T-helper 2 cell treated with Interferon-gamma antibody and Interleukin-4, amounts not matched to agents 5 μg/mL and 100 μg/mL, for 36 hours (primary cell): ENCODE data around the gene SLC1A7.

ENCODE experiments used
- DNase-seq: peaks from one replicate; pipeline ENCODE4 v3.0.0; 2021; ENCODE audit warnings: low spot score
- H3K27ac Mint-ChIP-seq: one replicate; pipeline ENCODE4 v1.8.0; 2021; ENCODE audit warnings: mild to moderate bottlenecking, mixed read lengths
- H3K27me3 Mint-ChIP-seq: one replicate; pipeline ENCODE4 v1.8.0; 2021; ENCODE audit warnings: low read depth, mixed read lengths
- H3K36me3 Mint-ChIP-seq: one replicate; pipeline ENCODE4 v1.8.0; 2021; ENCODE audit warnings: low read depth, mixed read lengths
- H3K4me1 Mint-ChIP-seq: one replicate; pipeline ENCODE4 v1.8.0; 2021; ENCODE audit warnings: low read depth, mixed read lengths
- H3K4me3 Mint-ChIP-seq: one replicate; pipeline ENCODE4 v1.8.0; 2022; ENCODE audit warnings: mild to moderate bottlenecking, moderate library complexity, mixed read lengths
- H3K9me3 Mint-ChIP-seq: one replicate; pipeline ENCODE4 v1.8.0; 2021; ENCODE audit warnings: mixed read lengths

SLC1A7 gene

DNA sequence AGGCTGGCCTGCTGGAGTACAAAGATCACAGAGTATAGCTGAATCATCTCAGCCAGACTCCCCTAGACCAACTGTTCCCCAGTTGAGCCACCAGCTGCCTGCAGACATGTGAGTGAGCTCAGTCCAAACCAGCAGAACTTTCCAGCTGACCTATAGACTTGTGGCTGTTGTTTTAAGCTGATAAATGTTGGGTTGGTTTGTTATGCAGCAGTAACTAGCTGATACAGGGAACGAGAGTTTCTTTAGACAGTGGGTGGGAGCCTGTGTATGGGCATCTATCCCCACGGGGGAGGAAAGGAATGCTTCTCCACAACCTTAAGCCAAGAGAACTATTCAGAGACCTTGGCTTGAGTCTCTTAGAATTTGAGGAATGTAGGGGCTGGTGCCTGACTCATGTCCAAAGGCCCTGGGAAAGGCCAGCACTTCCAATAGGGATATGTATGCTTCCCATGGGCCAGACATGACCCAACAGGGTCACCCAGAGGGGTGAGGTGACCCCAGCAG is 30.1 kb downstream of the SLC1A7 start:
- no peak for DNase-seq
- Mint-ChIP-seq H3K4me1 (peaks cover 16% of the 10 kb centered on the region), H3K27me3 (peaks cover 6% of the 10 kb centered on the region), H3K27ac (no peak overlapping the region), H3K36me3 (no peaks in the 10 kb centered on the region), H3K4me3 (no peak overlapping the region), H3K9me3 (no peaks in the 10 kb centered on the region)

DNA sequence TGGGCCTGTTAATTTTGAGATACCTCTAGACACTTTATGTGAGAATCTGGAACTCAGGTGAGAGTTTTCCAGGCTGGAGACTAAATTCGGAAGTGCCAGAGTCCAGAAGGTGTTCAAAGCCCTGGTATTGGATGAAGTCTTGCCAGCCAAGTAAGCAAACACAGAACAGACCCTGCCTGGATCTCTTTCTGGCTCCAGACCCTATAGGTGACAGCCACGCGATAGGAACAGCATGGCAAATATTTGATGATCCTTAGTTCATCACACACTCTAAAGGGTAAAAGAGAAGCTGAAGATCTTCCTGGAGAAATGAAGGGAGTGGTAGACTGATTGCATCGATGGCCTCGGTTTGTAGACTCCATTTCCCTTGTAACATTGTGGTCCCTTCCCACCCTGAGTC is 30.7 kb downstream of the SLC1A7 start:
- no peaks in the 10 kb centered on the region for H3K36me3 Mint-ChIP-seq
- no peaks in the 10 kb centered on the region for H3K9me3 Mint-ChIP-seq
- H3K4me3 Mint-ChIP-seq, result no peak overlapping the region
- peaks cover 19% of the 10 kb centered on the region for H3K4me1 Mint-ChIP-seq
- H3K27ac Mint-ChIP-seq, result no peak overlapping the region
- no peak for DNase-seq
- H3K27me3 Mint-ChIP-seq, result peaks cover 6% of the 10 kb centered on the region

DNA sequence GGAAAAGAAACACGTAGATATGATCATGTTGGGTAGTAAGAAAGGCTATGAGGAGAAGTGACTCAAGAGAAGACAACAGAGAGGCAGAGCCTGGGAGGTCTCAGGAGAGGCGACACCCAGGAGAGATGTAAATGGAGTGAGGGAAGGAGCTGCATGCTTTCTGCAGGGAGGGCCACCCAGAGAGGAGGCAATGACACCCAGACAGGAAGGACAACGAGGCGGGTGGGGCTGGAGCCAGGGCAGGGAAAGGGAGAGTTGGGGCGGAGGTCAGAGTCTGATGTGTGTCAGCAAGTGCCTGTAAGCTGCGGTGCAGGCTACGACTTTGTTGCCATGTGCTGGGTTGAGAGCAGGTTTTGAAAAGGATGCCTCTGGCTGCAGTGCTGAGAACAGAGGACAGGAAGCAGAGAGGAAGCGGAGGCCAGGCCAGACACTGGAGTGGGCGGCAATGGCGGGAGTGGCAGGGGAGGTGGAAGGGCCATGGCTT is 31.3 kb downstream of the SLC1A7 start:
- Mint-ChIP-seq H3K27ac (peak overlapping the region; percentile 4), H3K4me3 (no peak overlapping the region), H3K4me1 (peaks cover 19% of the 10 kb centered on the region), H3K27me3 (peaks cover 6% of the 10 kb centered on the region), H3K9me3 (no peaks in the 10 kb centered on the region), H3K36me3 (no peaks in the 10 kb centered on the region)
- no peak for DNase-seq

DNA sequence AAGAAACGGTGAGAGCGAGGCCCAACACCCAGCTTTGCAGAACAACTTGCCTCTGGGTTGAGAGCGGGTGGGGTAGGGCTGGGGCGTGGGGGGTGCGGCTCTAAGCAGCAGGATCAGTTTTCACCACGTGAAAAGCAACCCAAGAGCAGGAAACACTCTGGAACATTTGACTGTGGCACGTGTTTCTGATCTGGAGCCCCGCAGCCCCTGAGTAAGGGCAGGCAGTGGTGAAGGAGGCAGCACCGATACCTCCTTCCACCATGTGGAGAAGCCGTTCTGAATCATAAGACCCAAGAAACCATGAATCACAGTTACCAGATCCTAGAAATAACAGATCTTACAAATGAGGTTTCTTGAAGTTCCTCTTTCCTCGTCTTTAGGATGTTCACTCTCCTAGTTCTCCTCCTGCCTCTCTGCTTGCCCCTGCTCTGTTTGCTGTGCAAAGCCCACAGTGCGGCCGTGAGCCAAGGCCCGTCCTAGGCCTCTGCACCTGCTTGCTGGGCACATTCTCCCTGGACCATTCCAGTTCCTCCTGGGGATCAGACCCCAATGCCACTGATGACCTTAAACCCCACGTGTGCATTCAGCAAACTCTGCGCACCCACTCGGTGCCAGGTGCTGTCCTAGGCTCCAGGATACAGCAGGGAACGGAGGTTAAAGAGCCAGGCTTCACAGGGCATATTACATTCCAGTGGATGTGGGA is 31.9 kb downstream of the SLC1A7 start:
- H3K4me3 Mint-ChIP-seq, result no peak overlapping the region
- H3K9me3 Mint-ChIP-seq, result no peaks in the 10 kb centered on the region
- peaks cover 6% of the 10 kb centered on the region for H3K27me3 Mint-ChIP-seq
- no peaks in the 10 kb centered on the region for H3K36me3 Mint-ChIP-seq
- peaks cover 19% of the 10 kb centered on the region for H3K4me1 Mint-ChIP-seq
- peak; percentile 35 for DNase-seq
- H3K27ac Mint-ChIP-seq, result no peak overlapping the region

DNA sequence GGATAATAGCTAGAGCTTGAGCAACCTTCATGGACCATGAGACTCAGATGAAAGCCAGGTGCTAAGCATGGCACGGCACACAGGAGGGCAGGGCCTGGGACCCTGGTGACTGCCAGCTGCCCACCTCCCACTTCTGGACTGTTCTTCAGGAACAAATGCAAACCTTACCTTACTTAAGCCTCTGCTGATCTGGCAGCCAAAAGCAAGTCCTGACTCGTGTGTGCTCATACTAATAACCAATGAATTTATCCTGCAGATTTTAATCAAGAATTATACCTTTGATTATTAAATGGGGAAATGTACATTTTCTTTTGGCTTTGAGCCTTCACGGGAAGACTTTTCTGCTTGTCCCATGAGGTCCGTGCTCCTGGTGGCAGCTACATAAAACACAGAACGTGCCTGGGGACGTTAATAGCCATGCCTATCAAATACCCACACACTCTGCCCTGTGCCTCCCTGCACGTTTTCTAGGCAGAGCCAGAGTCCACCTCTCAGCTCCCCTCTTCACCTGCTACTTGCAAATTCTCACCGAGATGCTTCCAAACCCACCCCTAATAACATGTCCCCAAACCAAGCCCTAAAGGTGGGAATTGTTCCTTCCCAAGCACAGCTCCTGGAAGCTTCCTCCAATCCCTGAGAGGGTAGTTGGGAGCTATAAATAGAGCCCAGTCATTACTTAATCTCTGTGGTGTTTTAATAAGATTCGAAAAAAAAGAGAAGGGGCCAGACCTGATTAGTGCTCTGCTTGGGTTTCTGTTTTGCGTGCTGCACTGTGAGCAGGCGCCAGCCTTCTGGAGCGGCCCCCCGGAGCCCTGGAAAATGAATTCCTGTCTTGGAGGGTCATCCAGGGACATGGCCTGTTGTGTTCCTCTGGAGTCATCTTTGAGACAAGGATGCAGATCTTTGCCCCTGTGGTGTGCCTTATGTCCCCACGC is 33.5 kb downstream of the SLC1A7 start:
- no peaks in the 10 kb centered on the region for H3K9me3 Mint-ChIP-seq
- H3K4me1 Mint-ChIP-seq, result peaks cover 20% of the 10 kb centered on the region
- no peak overlapping the region for H3K27ac Mint-ChIP-seq
- H3K36me3 Mint-ChIP-seq, result no peaks in the 10 kb centered on the region
- H3K4me3 Mint-ChIP-seq, result no peak overlapping the region
- peaks cover 6% of the 10 kb centered on the region for H3K27me3 Mint-ChIP-seq
- DNase-seq, result no peak

DNA sequence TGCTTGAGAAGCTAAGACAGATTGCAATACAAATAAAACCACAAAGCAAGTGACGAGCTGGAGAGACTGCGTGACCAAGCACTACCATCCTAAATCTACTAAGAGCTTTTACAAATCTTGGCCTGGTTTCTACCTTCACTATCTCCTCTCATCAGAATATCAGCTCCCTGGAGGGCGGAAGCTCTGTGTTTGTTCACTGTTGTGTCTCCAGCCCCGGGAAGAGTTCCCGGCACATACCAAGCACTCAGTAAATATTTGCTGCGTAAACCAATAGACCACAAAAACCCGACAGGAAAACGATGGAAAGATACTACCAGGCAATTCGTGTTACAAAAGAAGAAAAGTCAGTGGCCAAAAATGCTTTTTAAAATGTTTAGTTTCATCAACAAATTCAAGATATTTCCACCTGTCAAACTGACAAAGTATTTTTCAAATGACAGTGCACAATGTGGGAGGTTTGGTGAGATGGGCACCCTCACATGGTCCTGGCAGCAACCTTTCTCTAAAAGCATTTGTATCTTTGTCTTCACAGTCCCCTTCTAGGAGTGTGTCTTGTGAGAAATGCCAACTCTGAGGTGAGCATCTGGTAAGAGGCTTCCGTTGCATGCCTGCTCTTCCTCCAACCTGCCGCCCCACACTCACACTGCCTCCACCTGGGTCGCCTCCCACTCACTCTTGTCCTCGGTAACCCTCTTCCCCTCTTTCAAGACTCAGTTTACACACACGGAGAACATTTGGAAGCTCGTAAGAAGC is 34.7 kb downstream of the SLC1A7 start:
- no peak for DNase-seq
- peak overlapping the region; percentile 38 for H3K4me3 Mint-ChIP-seq

DNA sequence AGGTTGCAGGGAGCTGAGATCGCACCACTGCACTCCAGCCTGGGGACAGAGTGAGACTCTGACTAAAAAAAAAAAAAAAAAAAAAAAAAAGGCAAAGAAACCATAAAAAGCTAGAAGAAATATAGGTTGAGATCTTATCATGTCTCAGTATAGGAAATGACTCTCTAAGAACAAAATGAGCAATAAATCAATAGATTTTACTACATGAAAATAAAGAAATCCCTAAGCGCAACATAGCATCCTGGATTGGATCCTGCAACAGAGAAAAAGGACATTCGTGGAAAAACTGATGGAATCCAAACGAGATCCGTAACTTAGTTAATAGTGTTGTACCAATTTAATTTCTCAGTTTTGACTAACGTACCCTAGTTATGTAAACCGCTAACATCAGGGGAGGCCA is 35.3 kb downstream of the SLC1A7 start:
- peak overlapping the region; percentile 79 for H3K27ac Mint-ChIP-seq
- peaks cover 20% of the 10 kb centered on the region for H3K4me1 Mint-ChIP-seq
- no peak for DNase-seq
- H3K9me3 Mint-ChIP-seq, result no peaks in the 10 kb centered on the region
- no peaks in the 10 kb centered on the region for H3K36me3 Mint-ChIP-seq
- H3K27me3 Mint-ChIP-seq, result peaks cover 6% of the 10 kb centered on the region
- H3K4me3 Mint-ChIP-seq, result no peak overlapping the region

More for the DNA sequence above, 34.7 kb downstream of the SLC1A7 start:
- Mint-ChIP-seq H3K36me3 (no peaks in the 10 kb centered on the region), H3K27me3 (peaks cover 6% of the 10 kb centered on the region), H3K27ac (peak overlapping the region; percentile 79), H3K9me3 (no peaks in the 10 kb centered on the region), H3K4me1 (peaks cover 20% of the 10 kb centered on the region)

DNA sequence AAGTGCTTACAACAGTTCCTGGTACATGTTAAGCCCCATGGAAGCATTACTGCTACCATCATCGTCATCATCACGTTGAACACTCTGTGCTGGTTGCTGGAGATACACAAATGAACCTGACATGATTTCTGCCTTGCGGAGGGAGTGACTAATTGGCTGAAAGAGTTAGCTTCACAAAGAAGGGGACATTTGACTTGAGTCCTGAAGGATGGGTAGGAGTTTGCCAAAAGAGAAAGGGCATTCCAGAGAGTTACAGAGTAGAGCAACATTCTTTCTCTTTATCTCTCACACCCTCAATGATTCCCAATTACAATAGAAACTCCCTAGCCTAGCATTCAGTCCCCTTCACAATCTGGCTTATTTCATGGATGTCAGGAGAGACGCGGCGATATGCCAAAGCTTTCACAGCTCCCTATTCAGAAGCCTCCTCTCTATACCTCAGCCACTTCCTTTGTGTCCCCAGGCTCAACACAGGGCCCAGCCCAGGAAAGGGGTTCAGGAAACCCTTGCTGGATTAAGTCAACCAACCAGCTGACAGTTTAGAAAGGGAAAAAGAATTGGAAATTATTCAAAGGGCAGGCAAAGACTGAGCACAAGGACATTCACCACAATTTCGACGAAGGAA is 38.0 kb downstream of the SLC1A7 start:
- Mint-ChIP-seq H3K36me3 (no peaks in the 10 kb centered on the region), H3K9me3 (no peaks in the 10 kb centered on the region), H3K27ac (no peak overlapping the region), H3K27me3 (peaks cover 4% of the 10 kb centered on the region), H3K4me1 (peaks cover 12% of the 10 kb centered on the region), H3K4me3 (no peak overlapping the region)
- no peak for DNase-seq

DNA sequence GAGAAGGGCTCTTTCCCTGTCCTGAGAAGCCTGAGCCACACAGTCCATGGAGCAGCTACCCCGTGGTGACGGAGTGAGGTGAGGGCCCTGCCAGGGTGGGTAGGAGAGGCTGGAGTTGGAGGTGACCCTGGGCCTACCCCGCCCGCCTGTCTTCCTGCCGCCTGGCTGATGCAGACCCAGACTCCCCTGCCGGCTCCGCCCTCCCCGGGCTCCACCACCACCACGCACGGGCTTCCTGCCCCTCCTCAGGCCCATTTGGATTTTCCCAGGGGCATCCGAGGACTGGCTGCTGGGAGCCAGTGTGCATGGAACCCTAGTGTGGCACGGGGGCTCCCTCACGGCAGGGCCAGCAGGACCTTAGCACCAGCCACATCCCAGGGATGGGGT is 47.9 kb downstream of the SLC1A7 start:
- Mint-ChIP-seq H3K36me3 (no peaks in the 10 kb centered on the region), H3K4me1 (no peaks in the 10 kb centered on the region), H3K27me3 (no peaks in the 10 kb centered on the region), H3K9me3 (no peaks in the 10 kb centered on the region), H3K27ac (no peak overlapping the region), H3K4me3 (no peak overlapping the region)
- DNase-seq, result no peak

DNA sequence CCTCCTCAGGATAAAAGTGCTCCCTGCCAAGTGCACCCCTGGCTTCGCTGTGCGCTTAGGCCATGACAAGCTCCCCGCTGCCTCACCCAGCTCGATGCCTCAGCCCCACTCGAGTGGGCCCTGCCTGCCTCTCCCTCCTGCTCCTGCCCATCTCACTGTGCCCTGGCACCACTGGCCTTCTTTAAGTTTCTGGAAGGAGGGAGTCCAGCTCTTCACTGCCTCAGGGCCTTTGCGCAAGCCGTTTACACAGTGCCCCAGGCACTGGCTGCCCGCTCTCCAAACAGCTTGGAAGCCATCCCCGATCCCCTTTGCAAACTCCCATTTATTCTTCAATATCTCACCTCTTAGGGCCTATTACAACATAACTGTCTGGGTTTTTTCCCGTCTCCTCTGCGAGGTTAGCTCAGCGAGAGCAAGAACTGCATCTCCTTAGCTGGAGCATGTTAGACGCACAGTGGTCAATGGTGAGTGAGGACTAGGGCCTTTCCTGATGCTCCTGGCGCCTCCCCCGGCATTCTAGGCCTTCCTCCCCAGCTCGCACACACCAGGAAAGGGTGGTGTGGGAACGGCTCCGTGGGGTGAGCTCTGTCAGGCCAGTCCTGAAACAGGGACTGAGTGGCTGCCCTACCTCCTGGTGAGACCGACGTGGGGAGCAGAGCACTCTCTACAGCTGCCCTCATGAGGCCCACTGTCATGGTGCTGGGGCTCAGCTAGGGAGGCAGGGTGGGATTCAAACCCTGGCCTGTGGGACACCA is 48.5 kb downstream of the SLC1A7 start:
- no peaks in the 10 kb centered on the region for H3K9me3 Mint-ChIP-seq
- no peaks in the 10 kb centered on the region for H3K27me3 Mint-ChIP-seq
- no peaks in the 10 kb centered on the region for H3K4me1 Mint-ChIP-seq
- no peak overlapping the region for H3K27ac Mint-ChIP-seq
- DNase-seq, result no peak
- no peaks in the 10 kb centered on the region for H3K36me3 Mint-ChIP-seq
- no peak overlapping the region for H3K4me3 Mint-ChIP-seq

DNA sequence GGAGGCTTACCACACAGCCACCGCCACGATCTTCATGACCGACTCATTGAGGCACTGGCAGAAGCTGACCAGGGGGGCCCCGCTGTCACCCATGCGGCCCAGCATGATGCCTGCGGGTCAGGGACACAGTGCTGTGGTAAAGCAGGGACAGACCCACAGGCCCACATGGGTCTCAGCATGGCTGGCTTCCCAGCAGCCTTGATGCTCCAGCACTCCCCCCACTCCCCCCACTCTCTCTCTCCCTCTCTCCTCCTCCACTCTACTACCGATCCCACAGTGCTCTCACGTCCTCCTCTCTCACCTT is 49.0 kb downstream of the SLC1A7 start:
- Mint-ChIP-seq H3K9me3 (no peaks in the 10 kb centered on the region), H3K36me3 (no peaks in the 10 kb centered on the region), H3K4me3 (no peak overlapping the region), H3K27me3 (no peaks in the 10 kb centered on the region), H3K27ac (no peak overlapping the region), H3K4me1 (no peaks in the 10 kb centered on the region)
- DNase-seq, result no peak

DNA sequence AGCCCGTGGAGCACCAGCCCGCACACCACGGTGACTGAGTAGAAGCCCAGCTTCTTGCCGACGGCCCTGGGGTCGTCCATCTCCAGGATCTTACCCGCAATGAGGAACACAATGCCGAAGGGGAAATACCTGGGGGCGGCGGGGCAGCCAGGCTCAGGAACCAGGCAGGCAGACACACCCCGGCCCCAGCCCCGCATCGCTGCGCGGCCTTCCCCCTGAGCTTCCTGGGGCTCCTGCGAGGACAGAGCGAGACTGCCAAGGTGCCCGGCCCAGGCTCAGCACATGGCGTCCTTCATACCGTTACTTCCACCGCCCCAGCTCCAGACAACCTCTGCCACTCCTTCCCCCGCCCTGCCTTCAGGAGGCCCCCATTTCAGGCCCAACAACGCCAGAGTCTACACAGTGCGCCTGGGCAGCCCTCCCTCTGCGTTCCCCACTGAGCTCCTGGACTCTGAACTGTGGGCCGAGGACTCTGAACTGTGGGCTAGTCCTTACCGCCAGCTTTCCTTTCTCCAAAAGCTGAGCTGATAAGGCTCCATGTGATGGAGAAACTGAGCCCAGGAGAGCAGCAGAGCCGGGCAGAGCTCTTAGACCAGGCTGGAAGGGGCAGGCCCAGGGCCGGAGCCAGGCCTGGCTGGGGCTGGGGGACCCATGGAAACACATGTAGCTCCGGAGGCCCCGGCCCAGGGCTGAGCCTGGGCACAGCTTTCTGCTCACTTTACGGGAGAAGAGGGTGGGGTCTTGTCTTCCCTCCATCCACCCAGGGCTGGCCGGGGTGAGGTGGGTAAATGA is 49.6 kb downstream of the SLC1A7 start:
- Mint-ChIP-seq H3K36me3 (no peaks in the 10 kb centered on the region), H3K4me1 (no peaks in the 10 kb centered on the region), H3K9me3 (no peaks in the 10 kb centered on the region), H3K27me3 (no peaks in the 10 kb centered on the region), H3K27ac (no peak overlapping the region), H3K4me3 (no peak overlapping the region)
- no peak for DNase-seq
